ENCODE data around the gene CHAD.

DNA sequence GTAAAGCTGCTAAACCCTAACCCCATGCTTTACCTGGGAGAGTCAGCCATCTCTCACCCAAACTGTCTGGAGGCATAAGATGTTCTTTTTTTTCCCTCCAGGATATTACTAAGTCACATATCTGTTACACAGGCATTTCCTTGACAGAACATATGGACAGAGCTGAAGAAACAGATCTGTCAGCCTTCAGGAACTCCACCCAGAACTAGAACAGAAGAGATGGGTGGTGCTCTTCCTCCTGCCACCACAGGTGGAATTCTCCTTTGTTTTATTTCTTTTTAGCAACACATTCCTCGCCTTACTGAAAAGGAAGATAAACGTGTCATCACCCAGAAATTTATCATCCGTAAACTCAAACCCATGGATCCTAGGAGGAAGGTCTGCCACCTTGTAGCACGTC, 48.3 kb upstream of the CHAD start:
- TF ChIP-seq EZH2 (IDR thresholded peaks at IDR 0.05; ENCODE audit: insufficient read depth, poor library complexity, severe bottlenecking), result no peak
- TF ChIP-seq EZH2phosphoT487 (IDR thresholded peaks at IDR 0.05; ENCODE audit: insufficient read depth, low read depth), result no peak
